Tibial nerve (tissue), 4 donors: ENCODE results near the gene VAT1L.

Source experiments
- EP300 ChIP-seq, 2 donors: sonication (generic); formaldehyde crosslinking; IDR thresholded peaks; one replicate each; pipeline ENCODE4 v1.6.1; 2017; ENCODE audit warnings: antibody characterized with exemption in 2 of 2, mild to moderate bottlenecking in 1 of 2
- POLR2A ChIP-seq, 2 donors: fragments of 450-650 bp; IDR thresholded peaks; one replicate each; pipeline ENCODE4 v1.6.1; 2017; ENCODE audit warnings: antibody characterized with exemption in 2 of 2, mild to moderate bottlenecking in 2 of 2, moderate library complexity in 2 of 2
- TF ChIP-seq, protein P1 (sequence below), 5 experiments: fragments of 200-600 bp in 3 of 5; fragments of 450-650 bp in 2 of 5; sonication (generic) in 3 of 5; IDR thresholded peaks; one replicate each; pipeline ENCODE4 v1.5.1; 2016 to 2019; ENCODE audit warnings: antibody characterized with exemption in 5 of 5, mild to moderate bottlenecking in 3 of 5, moderate library complexity in 2 of 5

GRCh38 chr16:77782694-77783093 lies 5.7 kb upstream of the VAT1L start:
- TF ChIP-seq, protein P1, sequence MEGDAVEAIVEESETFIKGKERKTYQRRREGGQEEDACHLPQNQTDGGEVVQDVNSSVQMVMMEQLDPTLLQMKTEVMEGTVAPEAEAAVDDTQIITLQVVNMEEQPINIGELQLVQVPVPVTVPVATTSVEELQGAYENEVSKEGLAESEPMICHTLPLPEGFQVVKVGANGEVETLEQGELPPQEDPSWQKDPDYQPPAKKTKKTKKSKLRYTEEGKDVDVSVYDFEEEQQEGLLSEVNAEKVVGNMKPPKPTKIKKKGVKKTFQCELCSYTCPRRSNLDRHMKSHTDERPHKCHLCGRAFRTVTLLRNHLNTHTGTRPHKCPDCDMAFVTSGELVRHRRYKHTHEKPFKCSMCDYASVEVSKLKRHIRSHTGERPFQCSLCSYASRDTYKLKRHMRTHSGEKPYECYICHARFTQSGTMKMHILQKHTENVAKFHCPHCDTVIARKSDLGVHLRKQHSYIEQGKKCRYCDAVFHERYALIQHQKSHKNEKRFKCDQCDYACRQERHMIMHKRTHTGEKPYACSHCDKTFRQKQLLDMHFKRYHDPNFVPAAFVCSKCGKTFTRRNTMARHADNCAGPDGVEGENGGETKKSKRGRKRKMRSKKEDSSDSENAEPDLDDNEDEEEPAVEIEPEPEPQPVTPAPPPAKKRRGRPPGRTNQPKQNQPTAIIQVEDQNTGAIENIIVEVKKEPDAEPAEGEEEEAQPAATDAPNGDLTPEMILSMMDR (IDR thresholded peaks at IDR 0.05), result peak in 1 of 5 experiments; percentile 15
- TF ChIP-seq EP300 (IDR thresholded peaks at IDR 0.05) (no peak), POLR2A (IDR thresholded peaks at IDR 0.05) (no peak)
